DND-41 (cell line): ENCODE data around the gene MAPK1.

Source experiments
- ATAC-seq: fragments of 200-7000 bp; cut with Tn5 transposase; 3 replicates; pipeline ENCODE4 v1.9.1; 2021; ENCODE audit warnings: low read depth; ENCODE audit not compliant: insufficient read depth
- DNase-seq: peaks from one replicate; pipeline ENCODE4 v3.0.0-alpha.2; 2020
- H2AFZ ChIP-seq: 2 replicates; pipeline ENCODE4 v1.6.0; 2012; ENCODE audit warnings: low read depth, low read length
- H3K27ac ChIP-seq: 2 replicates; pipeline ENCODE4 v1.5.1; 2012; ENCODE audit warnings: low read length, inconsistent platforms
- H3K27me3 ChIP-seq: fragments of 200-600 bp; sonication (generic); 2 replicates; pipeline ENCODE4 v1.6.0; 2012; ENCODE audit warnings: low read length, mild to moderate bottlenecking, inconsistent platforms; ENCODE audit not compliant: insufficient read depth, poor library complexity
- H3K36me3 ChIP-seq: 2 replicates; pipeline ENCODE4 v1.5.1; 2012; ENCODE audit warnings: low read length, inconsistent platforms; ENCODE audit not compliant: insufficient read depth
- H3K4me1 ChIP-seq: 2 replicates; pipeline ENCODE4 v1.5.1; 2012; ENCODE audit warnings: mild to moderate bottlenecking, low read length; ENCODE audit not compliant: insufficient read depth
- H3K4me2 ChIP-seq: 2 replicates; pipeline ENCODE4 v1.6.0; 2012; ENCODE audit warnings: mild to moderate bottlenecking, moderate library complexity, low read length, inconsistent platforms; ENCODE audit not compliant: insufficient read depth
- H3K4me3 ChIP-seq, 2 experiments: fragments of 200-600 bp in 1 of 2; shearing (Covaris generic) in 1 of 2; 2 replicates each; pipeline ENCODE4 v1.5.1; 2012 to 2016; ENCODE audit warnings: inconsistent platforms in 2 of 2, low read length in 2 of 2, mild to moderate bottlenecking in 2 of 2, low read depth in 1 of 2, moderate library complexity in 1 of 2
- H3K79me2 ChIP-seq: 2 replicates; pipeline ENCODE4 v1.6.0; 2012; ENCODE audit warnings: low read length, inconsistent platforms; ENCODE audit not compliant: insufficient read depth
- H3K9ac ChIP-seq: 2 replicates; pipeline ENCODE4 v1.6.0; 2012; ENCODE audit warnings: low read depth, mild to moderate bottlenecking, inconsistent platforms, low read length, moderate library complexity
- H3K9me3 ChIP-seq: 2 replicates; pipeline ENCODE4 v1.5.1; 2012; ENCODE audit warnings: low read length, moderate library complexity, mild to moderate bottlenecking, inconsistent platforms; ENCODE audit not compliant: insufficient read depth, severe bottlenecking
- H4K20me1 ChIP-seq: 2 replicates; pipeline ENCODE4 v1.6.0; 2012; ENCODE audit warnings: low read length; ENCODE audit not compliant: insufficient read depth
- EZH2 ChIP-seq: IDR thresholded peaks from 3 replicates; pipeline ENCODE4 v1.6.1; 2012; ENCODE audit warnings: borderline replicate concordance, low read depth, mild to moderate bottlenecking, moderate library complexity, low read length, inconsistent platforms; ENCODE audit not compliant: severe bottlenecking
- TF ChIP-seq, protein P1 (sequence below): IDR thresholded peaks from 2 replicates; pipeline ENCODE4 v1.5.1; 2012; ENCODE audit warnings: borderline replicate concordance, low read length, moderate library complexity, mild to moderate bottlenecking; ENCODE audit not compliant: poor library complexity, severe bottlenecking; ENCODE audit errors: extremely low read depth

The MAPK1 gene

DNA sequence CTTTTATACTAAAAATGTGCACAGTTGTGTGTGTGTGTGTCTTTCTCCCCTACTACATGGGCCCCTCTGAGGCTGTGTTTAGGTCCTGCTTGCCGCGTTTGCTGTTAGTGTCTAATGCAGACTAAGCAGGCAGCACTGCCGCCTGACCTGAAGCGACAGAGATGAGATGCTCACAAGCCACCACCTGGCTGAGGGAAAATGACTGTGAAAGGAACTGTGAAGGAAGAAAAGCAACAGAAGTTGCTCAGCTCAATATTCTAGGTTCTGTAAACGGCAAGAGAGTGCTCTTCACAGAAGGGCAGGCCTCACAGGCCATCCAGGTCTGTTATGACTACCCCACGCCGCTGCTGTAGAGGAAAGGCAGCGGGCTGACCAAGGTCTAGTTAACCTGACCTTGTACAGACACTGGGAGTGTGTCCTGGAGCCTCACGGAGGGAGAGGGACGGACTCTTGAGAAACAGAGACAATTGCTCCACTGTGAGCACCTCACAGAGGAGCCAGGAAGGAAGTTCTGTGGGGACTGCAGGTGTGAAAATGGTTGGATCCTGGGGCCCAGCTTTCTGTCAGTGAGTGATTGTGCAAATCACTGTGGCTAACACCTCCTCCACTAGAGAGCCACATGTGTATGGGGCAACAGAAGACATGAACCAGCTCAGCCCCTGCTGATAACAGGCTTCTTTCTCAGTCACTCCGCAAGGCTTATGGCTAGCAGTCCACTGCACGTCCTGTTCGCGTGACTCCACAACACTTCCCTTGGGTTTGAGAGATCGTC is 100.6 kb downstream of the MAPK1 start:
- no peaks in the 10 kb centered on the region for H3K79me2 ChIP-seq
- H3K4me2 ChIP-seq = no peak overlapping the region
- no peaks in the 10 kb centered on the region; the same call in 1 of the 2 replicates for H4K20me1 ChIP-seq
- no peak overlapping the region for H3K9ac ChIP-seq
- ATAC-seq = peak; percentile 63
- H3K4me1 ChIP-seq = no peaks in the 10 kb centered on the region
- H2AFZ ChIP-seq = no peak overlapping the region
- no peak overlapping the region for H3K4me3 ChIP-seq
- H3K27ac ChIP-seq = no peak overlapping the region
- no peaks in the 10 kb centered on the region for H3K27me3 ChIP-seq
- no peaks in the 10 kb centered on the region for H3K9me3 ChIP-seq
- TF ChIP-seq, protein P1, sequence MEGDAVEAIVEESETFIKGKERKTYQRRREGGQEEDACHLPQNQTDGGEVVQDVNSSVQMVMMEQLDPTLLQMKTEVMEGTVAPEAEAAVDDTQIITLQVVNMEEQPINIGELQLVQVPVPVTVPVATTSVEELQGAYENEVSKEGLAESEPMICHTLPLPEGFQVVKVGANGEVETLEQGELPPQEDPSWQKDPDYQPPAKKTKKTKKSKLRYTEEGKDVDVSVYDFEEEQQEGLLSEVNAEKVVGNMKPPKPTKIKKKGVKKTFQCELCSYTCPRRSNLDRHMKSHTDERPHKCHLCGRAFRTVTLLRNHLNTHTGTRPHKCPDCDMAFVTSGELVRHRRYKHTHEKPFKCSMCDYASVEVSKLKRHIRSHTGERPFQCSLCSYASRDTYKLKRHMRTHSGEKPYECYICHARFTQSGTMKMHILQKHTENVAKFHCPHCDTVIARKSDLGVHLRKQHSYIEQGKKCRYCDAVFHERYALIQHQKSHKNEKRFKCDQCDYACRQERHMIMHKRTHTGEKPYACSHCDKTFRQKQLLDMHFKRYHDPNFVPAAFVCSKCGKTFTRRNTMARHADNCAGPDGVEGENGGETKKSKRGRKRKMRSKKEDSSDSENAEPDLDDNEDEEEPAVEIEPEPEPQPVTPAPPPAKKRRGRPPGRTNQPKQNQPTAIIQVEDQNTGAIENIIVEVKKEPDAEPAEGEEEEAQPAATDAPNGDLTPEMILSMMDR = no peak
- DNase-seq = no peak
- H3K36me3 ChIP-seq = peaks cover 98% of the 10 kb centered on the region

DNA sequence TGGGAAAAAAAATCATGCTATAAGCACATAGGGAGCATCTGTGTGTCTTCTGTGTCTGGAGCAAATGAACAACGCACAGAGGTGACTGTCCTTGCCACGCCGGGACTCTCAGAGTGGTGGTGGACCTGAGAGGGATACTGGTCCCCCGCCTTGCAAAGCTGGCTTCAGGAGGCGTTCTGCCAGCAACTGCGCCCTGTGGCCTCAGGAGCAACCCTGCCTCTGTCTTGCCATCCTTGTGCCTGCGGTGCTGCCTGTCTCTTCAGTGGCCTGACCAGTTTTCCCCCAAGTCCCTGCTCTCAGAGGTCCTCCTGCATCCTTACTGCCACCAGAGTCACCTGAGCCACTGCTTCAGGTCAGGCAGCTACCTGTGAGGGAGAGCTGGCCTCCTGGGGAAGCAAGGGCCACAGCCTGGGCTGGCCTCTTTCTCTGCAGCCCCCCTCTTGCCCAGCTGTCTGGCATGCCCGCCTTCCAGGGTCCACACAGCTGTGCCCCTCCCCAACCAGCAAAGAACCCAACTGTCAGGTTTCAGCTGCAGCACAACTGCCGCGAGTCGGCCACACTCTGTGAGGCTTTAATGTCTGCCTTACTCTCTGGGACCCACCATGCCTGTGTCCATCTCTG is 101.4 kb downstream of the MAPK1 start:
- Histone ChIP-seq H3K27me3 (no peaks in the 10 kb centered on the region), H3K36me3 (peaks cover 96% of the 10 kb centered on the region), H3K4me1 (no peaks in the 10 kb centered on the region), H4K20me1 (no peaks in the 10 kb centered on the region; the same call in 1 of the 2 replicates), H3K27ac (no peak overlapping the region), H3K9ac (no peak overlapping the region), H2AFZ (no peak overlapping the region), H3K4me3 (no peak overlapping the region), H3K79me2 (no peaks in the 10 kb centered on the region), H3K4me2 (no peak overlapping the region), H3K9me3 (no peaks in the 10 kb centered on the region)
- ATAC-seq (no peak), DNase-seq (no peak)
- TF ChIP-seq, protein P1 = no peak
- no peak for TF ChIP-seq EZH2

DNA sequence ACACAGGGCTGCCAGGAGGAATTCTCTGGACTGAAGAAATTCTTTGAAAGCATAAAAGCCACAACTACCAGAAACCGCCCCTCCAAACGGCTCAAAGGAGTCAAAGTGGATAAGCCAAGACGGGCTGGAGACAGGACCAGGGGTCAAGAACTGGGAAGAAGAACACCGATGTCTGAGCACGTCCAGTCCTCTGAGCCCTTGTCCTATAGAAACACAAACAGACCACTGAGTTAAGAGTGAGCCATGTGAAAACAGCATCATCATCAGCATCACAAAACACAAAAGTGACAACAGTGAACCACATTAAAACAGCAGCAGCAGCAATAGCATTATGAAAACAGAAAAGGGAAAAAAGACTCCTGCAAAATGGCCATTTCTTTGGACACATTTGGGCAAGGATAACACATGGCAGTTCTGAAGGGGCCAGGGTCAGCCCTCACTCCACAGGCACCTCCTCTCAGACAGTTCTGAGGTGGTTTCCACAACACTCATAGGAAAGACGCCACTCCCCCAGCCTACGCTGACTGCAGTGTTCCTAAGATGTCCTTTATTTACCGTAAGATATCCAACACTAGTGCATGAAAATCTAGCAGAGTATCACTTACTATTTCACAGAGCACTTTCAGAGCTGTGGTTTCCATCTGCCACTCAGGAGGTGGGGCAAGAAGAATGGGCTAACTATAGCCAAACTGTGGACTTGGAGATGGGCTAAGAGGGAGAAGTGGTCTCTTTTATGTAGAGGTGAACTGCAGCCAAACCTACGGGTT is 103.2 kb downstream of the MAPK1 start:
- TF ChIP-seq EZH2 = no peak
- TF ChIP-seq, protein P1 = no peak

More for the DNA sequence above, 103.2 kb downstream of the MAPK1 start:
- Histone ChIP-seq H4K20me1 (no peaks in the 10 kb centered on the region; the same call in 1 of the 2 replicates), H3K27ac (no peak overlapping the region), H3K4me2 (no peak overlapping the region), H3K79me2 (no peaks in the 10 kb centered on the region), H3K36me3 (peaks cover 96% of the 10 kb centered on the region), H3K4me3 (no peak overlapping the region), H3K4me1 (no peaks in the 10 kb centered on the region), H3K9ac (no peak overlapping the region), H3K9me3 (no peaks in the 10 kb centered on the region), H3K27me3 (no peaks in the 10 kb centered on the region), H2AFZ (no peak overlapping the region)
- no peak for DNase-seq
- no peak for ATAC-seq
